WTC11 (cell line): Measurements from ENCODE around the gene CPHXL2. TPM values are rescaled to one million over a fixed set of nuclear protein-coding genes. Genes with fewer than 3 reads are reported as not detected.

ENCODE experiments used
- ATAC-seq: fragments of 200-7000 bp; cut with Tn5 transposase; 2 replicates; pipeline ENCODE4 v1.10.0; 2021; ENCODE audit warnings: mild to moderate bottlenecking, moderate library complexity
- CTCF ChIA-PET: fragments of 300-600 bp; sonication (Branson Sonifier 250); formaldehyde crosslinking; loops from one replicate; lab custom pipeline; 2021; ENCODE audit warnings: antibody characterized with exemption; lab: Charles Lee
- POLR2A ChIA-PET: fragments of 350-600 bp; sonication (Branson Sonifier 250); formaldehyde crosslinking; loops from one replicate; lab custom pipeline; 2021; ENCODE audit warnings: antibody characterized with exemption; lab: Charles Lee
- DNase-seq: peaks from one replicate; pipeline ENCODE4 v3.0.0; 2021; ENCODE audit warnings: low spot score
- H3K27ac Mint-ChIP-seq: 2 replicates; pipeline ENCODE4 v1.8.0; 2021; ENCODE audit warnings: mixed read lengths
- H3K27me3 Mint-ChIP-seq: 2 replicates; pipeline ENCODE4 v1.8.0; 2021; ENCODE audit warnings: low read depth, mild to moderate bottlenecking, moderate library complexity, mixed read lengths
- H3K36me3 Mint-ChIP-seq: 2 replicates; pipeline ENCODE4 v1.8.0; 2021; ENCODE audit warnings: mixed read lengths
- H3K4me1 Mint-ChIP-seq: 2 replicates; pipeline ENCODE4 v1.8.0; 2022; ENCODE audit warnings: mixed read lengths
- H3K4me3 Mint-ChIP-seq: 2 replicates; pipeline ENCODE4 v1.8.0; 2021; ENCODE audit warnings: mild to moderate bottlenecking, moderate library complexity, mixed read lengths
- H3K9me3 Mint-ChIP-seq: 2 replicates; pipeline ENCODE4 v1.8.0; 2021; ENCODE audit warnings: mixed read lengths
- NR3C1 ChIP-seq: sonication (generic); formaldehyde crosslinking; conservative IDR thresholded peaks from 2 replicates; pipeline ENCODE4 v1.8.1; 2023; ENCODE audit warnings: low read depth, mild to moderate bottlenecking, missing genetic modification reagents
- RELA ChIP-seq: sonication (generic); formaldehyde crosslinking; IDR thresholded peaks from 2 replicates; pipeline ENCODE4 v1.8.1; 2022; ENCODE audit warnings: missing genetic modification reagents, mild to moderate bottlenecking, borderline replicate concordance
- USF1 ChIP-seq: sonication (generic); formaldehyde crosslinking; IDR thresholded peaks from 2 replicates; pipeline ENCODE4 v1.8.0; 2022; ENCODE audit warnings: mild to moderate bottlenecking, missing genetic modification reagents
- ZNF281 ChIP-seq: sonication (generic); formaldehyde crosslinking; IDR thresholded peaks from 2 replicates; pipeline ENCODE4 v1.8.0; 2023; ENCODE audit warnings: mild to moderate bottlenecking, missing genetic modification reagents
- ZNF532 ChIP-seq: fragments of 250-450 bp; sonication (Bioruptor Pico); IDR thresholded peaks from 2 replicates; pipeline ENCODE4 v1.9.0; 2021; ENCODE audit warnings: mild to moderate bottlenecking, borderline replicate concordance
- total RNA-seq: library from RNA; stranded (reverse); gene quantifications from 3 replicates; pipeline ENCODE4 v1.2.3, GENCODE V29; 2021
- TF ChIP-seq, protein P1 (sequence below): fragments of 250-450 bp; sonication (Bioruptor Pico); IDR thresholded peaks from 2 replicates; pipeline ENCODE4 v1.9.0; 2021; ENCODE audit warnings: mild to moderate bottlenecking
- TF ChIP-seq, protein P2 (sequence below): sonication (generic); formaldehyde crosslinking; IDR thresholded peaks from 2 replicates; pipeline ENCODE4 v1.8.1; 2023; ENCODE audit warnings: mild to moderate bottlenecking, missing genetic modification reagents, borderline replicate concordance

Gene CPHXL2
- total RNA-seq, 1 experiment from 2014 or later: not detected

- TF ChIP-seq ZNF532 (CRISPR knock-in tag) (no peak), NR3C1 (CRISPR knock-in tag) (no peak)
- TF ChIP-seq, protein P1, sequence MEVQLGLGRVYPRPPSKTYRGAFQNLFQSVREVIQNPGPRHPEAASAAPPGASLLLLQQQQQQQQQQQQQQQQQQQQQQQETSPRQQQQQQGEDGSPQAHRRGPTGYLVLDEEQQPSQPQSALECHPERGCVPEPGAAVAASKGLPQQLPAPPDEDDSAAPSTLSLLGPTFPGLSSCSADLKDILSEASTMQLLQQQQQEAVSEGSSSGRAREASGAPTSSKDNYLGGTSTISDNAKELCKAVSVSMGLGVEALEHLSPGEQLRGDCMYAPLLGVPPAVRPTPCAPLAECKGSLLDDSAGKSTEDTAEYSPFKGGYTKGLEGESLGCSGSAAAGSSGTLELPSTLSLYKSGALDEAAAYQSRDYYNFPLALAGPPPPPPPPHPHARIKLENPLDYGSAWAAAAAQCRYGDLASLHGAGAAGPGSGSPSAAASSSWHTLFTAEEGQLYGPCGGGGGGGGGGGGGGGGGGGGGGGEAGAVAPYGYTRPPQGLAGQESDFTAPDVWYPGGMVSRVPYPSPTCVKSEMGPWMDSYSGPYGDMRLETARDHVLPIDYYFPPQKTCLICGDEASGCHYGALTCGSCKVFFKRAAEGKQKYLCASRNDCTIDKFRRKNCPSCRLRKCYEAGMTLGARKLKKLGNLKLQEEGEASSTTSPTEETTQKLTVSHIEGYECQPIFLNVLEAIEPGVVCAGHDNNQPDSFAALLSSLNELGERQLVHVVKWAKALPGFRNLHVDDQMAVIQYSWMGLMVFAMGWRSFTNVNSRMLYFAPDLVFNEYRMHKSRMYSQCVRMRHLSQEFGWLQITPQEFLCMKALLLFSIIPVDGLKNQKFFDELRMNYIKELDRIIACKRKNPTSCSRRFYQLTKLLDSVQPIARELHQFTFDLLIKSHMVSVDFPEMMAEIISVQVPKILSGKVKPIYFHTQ (CRISPR knock-in tag): no peak
- TF ChIP-seq, all 79 proteins: peak for 0
Measured at GRCh38 chr16:75616521-75617010, 60.2 kb downstream of the CPHXL2 start (continued).

DNA sequence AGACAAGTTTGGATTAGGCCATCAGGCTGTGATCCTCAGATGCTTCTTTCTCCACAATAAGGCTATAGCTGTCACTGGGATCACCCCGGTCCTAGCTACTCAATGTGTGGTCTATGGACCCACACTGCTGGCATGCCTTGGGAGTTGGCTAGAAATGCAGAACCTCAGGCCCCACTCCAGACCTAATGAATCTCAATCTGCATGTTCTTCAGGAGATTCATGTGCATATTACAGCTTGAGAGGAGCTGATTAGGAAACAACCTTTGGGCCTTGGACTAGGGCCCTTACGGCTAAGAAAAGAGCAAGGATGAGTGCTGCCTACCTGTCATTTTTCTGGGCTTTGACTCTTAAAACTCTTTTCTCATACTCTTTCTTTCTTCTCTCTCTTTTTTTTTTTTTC, 61.2 kb downstream of the CPHXL2 start:
- POLR2A ChIA-PET: interaction anchor here (0.7 kb wide), 2 partner anchors 12 to 163 kb away, joined by 3 to 4 read pairs; no protein-coding TSS in a partner anchor
- Mint-ChIP-seq H3K27ac (no peak overlapping the region), H3K27me3 (no peaks in the 10 kb centered on the region), H3K4me1 (no peaks in the 10 kb centered on the region), H3K36me3 (peaks cover 64% of the 10 kb centered on the region), H3K9me3 (no peaks in the 10 kb centered on the region), H3K4me3 (no peak overlapping the region)
- CTCF ChIA-PET: interaction anchor here (0.8 kb wide), 1 partner anchor 32 kb away, joined by 3 read pairs; the partner anchor contains the start of genes KARS1 and TERF2IP
- TF ChIP-seq ZNF281: no peak
- TF ChIP-seq RELA (CRISPR knock-in tag): no peak
- TF ChIP-seq, protein P2, sequence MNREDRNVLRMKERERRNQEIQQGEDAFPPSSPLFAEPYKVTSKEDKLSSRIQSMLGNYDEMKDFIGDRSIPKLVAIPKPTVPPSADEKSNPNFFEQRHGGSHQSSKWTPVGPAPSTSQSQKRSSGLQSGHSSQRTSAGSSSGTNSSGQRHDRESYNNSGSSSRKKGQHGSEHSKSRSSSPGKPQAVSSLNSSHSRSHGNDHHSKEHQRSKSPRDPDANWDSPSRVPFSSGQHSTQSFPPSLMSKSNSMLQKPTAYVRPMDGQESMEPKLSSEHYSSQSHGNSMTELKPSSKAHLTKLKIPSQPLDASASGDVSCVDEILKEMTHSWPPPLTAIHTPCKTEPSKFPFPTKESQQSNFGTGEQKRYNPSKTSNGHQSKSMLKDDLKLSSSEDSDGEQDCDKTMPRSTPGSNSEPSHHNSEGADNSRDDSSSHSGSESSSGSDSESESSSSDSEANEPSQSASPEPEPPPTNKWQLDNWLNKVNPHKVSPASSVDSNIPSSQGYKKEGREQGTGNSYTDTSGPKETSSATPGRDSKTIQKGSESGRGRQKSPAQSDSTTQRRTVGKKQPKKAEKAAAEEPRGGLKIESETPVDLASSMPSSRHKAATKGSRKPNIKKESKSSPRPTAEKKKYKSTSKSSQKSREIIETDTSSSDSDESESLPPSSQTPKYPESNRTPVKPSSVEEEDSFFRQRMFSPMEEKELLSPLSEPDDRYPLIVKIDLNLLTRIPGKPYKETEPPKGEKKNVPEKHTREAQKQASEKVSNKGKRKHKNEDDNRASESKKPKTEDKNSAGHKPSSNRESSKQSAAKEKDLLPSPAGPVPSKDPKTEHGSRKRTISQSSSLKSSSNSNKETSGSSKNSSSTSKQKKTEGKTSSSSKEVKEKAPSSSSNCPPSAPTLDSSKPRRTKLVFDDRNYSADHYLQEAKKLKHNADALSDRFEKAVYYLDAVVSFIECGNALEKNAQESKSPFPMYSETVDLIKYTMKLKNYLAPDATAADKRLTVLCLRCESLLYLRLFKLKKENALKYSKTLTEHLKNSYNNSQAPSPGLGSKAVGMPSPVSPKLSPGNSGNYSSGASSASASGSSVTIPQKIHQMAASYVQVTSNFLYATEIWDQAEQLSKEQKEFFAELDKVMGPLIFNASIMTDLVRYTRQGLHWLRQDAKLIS (CRISPR knock-in tag): no peak
- TF ChIP-seq USF1 (CRISPR knock-in tag): no peak
- DNase-seq (no peak), ATAC-seq (no peak)
